MG63 (cell line): ENCODE measurements around the gene ZNF714. TPM values are rescaled to one million over a fixed set of nuclear protein-coding genes. Genes with fewer than 3 reads are reported as not detected.
"Not testable (repeated sequence)": the region's sequence is repeated elsewhere in the genome, so short reads cannot be mapped to it uniquely, and the experiment has no call there.

Experiments used
- DNase-seq: peaks from one replicate; pipeline ENCODE4 v3.0.0-alpha.2; 2020
- H3K27me3 ChIP-seq: fragments of 250-450 bp; sonication (Bioruptor Pico); 2 replicates; pipeline ENCODE4 v1.5.1; 2020; ENCODE audit warnings: mild to moderate bottlenecking, moderate library complexity
- H3K36me3 ChIP-seq: fragments of 250-450 bp; sonication (Bioruptor Pico); 2 replicates; pipeline ENCODE4 v1.5.1; 2020; ENCODE audit warnings: mild to moderate bottlenecking, moderate library complexity
- H3K4me3 ChIP-seq: fragments of 250-450 bp; sonication (Bioruptor Pico); 2 replicates; pipeline ENCODE4 v1.5.1; 2020; ENCODE audit warnings: mild to moderate bottlenecking, moderate library complexity
- H3K9me3 ChIP-seq: fragments of 250-450 bp; sonication (Bioruptor Pico); 2 replicates; pipeline ENCODE4 v1.5.1; 2020; ENCODE audit warnings: mild to moderate bottlenecking, moderate library complexity
- total RNA-seq: library from RNA; depleted of rRNA; stranded (reverse); fragments of >200 nt; shearing (Covaris generic); gene quantifications from 2 replicates; pipeline ENCODE4 v1.2.3, GENCODE V29; 2014; ENCODE audit warnings: low replicate concordance

ZNF714 gene
- total RNA-seq, 1 experiment from 2014 or later, result 7.0 TPM

- Histone ChIP-seq H3K4me3 (no peak overlapping the region), H3K27me3 (no peaks in the 10 kb centered on the region), H3K36me3 (peaks cover 4% of the 10 kb centered on the region; the same call in 1 of the 2 replicates), H3K9me3 (no peaks in the 10 kb centered on the region)
- no peak for DNase-seq
These were observed 44.1 kb downstream of the ZNF714 start for GRCh38 chr19:21126078-21126477.

DNA sequence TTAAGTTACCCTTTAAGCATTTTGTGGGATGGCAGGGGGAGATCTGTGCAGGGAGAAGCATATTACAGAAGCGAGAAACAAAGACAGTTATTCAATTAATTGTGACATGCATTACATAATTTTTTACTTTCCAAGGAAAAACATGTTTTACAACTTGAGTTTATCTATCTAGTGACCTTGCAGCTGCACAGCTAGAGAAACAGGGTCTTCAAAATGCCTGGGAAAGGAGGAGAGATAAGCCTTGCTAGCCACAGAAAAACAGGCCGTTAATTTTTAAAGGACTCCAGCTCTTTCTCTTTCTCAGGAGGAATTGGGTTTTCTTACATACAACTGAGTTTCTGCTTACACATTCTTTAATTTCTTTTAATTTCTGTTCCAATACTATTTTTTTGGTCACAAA, 45.0 kb downstream of the ZNF714 start:
- Histone ChIP-seq H3K36me3 (no peaks in the 10 kb centered on the region), H3K9me3 (no peaks in the 10 kb centered on the region), H3K27me3 (no peaks in the 10 kb centered on the region), H3K4me3 (no peak overlapping the region)
- DNase-seq, result no peak

DNA sequence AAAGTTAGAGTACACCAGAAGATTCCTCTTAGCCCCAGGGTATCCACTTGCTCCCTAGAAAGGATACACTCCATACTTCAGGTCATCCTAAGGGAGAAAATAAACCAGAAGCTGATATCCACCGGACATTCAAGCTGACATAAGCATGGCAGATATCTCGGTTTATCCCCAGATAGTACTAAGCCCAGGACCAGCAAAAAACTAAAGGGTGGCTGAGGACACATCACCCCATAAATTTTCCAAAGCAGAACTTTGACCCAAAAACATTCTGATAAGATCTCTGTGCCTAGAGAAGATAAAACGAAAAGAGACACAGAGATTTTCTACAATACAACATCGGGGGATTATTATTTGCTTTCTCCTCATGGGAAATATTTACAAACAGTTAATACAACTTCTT, 45.9 kb downstream of the ZNF714 start:
- Histone ChIP-seq H3K36me3 (no peaks in the 10 kb centered on the region), H3K4me3 (no peak overlapping the region), H3K27me3 (no peaks in the 10 kb centered on the region), H3K9me3 (no peaks in the 10 kb centered on the region)
- DNase-seq, result no peak

- Histone ChIP-seq H3K27me3 (no peaks in the 10 kb centered on the region), H3K36me3 (no peaks in the 10 kb centered on the region), H3K4me3 (no peak overlapping the region), H3K9me3 (no peaks in the 10 kb centered on the region)
- no peak for DNase-seq
These were observed 47.1 kb downstream of the ZNF714 start for GRCh38 chr19:21128901-21129698.

GRCh38 chr19:21130097-21130775, 48.2 kb downstream of the ZNF714 start:
- Histone ChIP-seq H3K4me3 (no peak overlapping the region), H3K9me3 (no peaks in the 10 kb centered on the region), H3K27me3 (no peaks in the 10 kb centered on the region), H3K36me3 (no peaks in the 10 kb centered on the region)
- no peak for DNase-seq

- no peaks in the 10 kb centered on the region for H3K9me3 ChIP-seq
These were observed 51.6 kb downstream of the ZNF714 start for GRCh38 chr19:21133633-21134032.

DNA sequence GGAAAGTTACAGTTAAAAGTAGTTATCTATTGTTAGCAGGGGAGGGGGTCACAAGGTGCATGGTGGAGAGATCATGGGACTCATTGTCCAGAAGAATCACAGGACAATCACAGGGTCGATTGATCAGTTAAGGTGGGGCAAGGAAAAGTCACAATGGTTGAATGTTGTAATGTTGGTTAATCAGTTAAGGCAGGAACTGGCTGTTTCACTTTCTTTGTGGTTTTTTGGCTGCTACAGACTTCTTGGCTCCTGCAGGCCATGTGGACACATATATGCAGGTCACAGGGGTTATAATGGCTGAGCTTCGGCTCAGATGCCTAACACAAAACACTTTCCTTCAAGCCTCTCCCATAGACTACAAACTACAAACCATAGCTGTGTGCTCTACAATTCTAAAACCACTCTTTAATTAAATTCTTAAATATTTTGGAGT, 52.9 kb downstream of the ZNF714 start:
- Histone ChIP-seq H3K9me3 (no peaks in the 10 kb centered on the region), H3K36me3 (no peaks in the 10 kb centered on the region), H3K4me3 (no peak overlapping the region), H3K27me3 (no peaks in the 10 kb centered on the region)
- DNase-seq, result no peak

More at GRCh38 chr19:21133633-21134032, 51.6 kb downstream of the ZNF714 start:
- Histone ChIP-seq H3K27me3 (no peaks in the 10 kb centered on the region), H3K4me3 (no peak overlapping the region), H3K36me3 (no peaks in the 10 kb centered on the region)
- DNase-seq, result no peak

- H3K36me3 ChIP-seq, result no peaks in the 10 kb centered on the region
- no peak for DNase-seq
- no peak overlapping the region for H3K4me3 ChIP-seq
- no peaks in the 10 kb centered on the region for H3K27me3 ChIP-seq
- H3K9me3 ChIP-seq, result no peaks in the 10 kb centered on the region
These were observed 53.4 kb downstream of the ZNF714 start for GRCh38 chr19:21135433-21135832.

- H3K36me3 ChIP-seq, result peaks cover 3% of the 10 kb centered on the region
- H3K9me3 ChIP-seq, result no peaks in the 10 kb centered on the region
- no peak for DNase-seq
- H3K27me3 ChIP-seq, result no peaks in the 10 kb centered on the region
- H3K4me3 ChIP-seq, result no peak overlapping the region
These were observed 56.1 kb downstream of the ZNF714 start for GRCh38 chr19:21138130-21138529.

GRCh38 chr19:21141006-21141405, 59.0 kb downstream of the ZNF714 start:
- H3K9me3 ChIP-seq, DNase-seq, H3K4me3 ChIP-seq, H3K27me3 ChIP-seq: not testable (repeated sequence)
- peaks cover 26% of the 10 kb centered on the region for H3K36me3 ChIP-seq

DNA sequence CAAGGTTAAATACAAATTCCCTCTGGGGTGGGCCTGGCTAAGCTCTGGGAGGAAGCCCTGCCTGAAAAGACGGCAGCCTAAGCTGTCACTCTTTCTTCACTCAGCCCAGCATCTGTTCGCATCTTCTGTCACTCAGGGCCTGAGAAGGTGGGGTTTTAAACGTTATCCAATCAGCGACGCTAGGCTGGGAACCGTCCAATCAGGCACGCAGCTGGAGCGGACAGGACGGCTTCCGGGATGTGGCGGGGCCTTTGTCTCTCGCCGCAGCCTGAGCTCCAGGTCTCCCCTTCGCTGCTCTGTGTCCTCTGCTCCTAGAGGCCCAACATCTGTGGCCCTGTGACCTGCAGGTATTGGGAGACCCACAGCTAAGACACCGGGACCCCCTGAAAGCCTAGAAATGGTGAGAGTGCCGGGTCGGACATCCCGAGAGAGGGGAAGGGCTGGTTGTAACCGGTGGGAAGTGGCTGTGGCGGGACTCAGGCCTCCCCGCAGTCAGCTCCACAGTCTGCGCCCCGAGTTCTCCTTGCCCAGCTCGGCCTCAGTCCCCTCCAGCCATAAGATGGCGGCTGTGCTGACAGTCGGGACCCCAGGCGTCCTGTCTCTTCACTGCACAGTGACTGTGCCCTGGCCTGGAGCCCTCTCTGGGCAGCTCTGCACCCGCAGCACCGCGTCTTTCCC, 59.9 kb downstream of the ZNF714 start, which contains the start of gene ZNF431:
Gene ZNF431, plus strand, starts transcription at position 254 of the 678 bp plus-strand sequence. Its CDS starts 144 bp downstream, at position 398.
- H3K9me3 ChIP-seq, result peaks cover 2% of the 10 kb centered on the region; the same call in 1 of the 2 replicates
- H3K4me3 ChIP-seq, result peak within 1 kb of the TSS; percentile 72
- H3K36me3 ChIP-seq, result peaks cover 30% of the 10 kb centered on the region
- DNase-seq, result peak; percentile 89
- H3K27me3 ChIP-seq, result no peaks in the 10 kb centered on the region

GRCh38 chr19:21143428-21143827, 61.4 kb downstream of the ZNF714 start:
- no peaks in the 10 kb centered on the region for H3K27me3 ChIP-seq
- peaks cover 2% of the 10 kb centered on the region; the same call in 1 of the 2 replicates for H3K9me3 ChIP-seq
- no peak for DNase-seq
- peaks cover 42% of the 10 kb centered on the region for H3K36me3 ChIP-seq
- no peak overlapping the region for H3K4me3 ChIP-seq

DNA sequence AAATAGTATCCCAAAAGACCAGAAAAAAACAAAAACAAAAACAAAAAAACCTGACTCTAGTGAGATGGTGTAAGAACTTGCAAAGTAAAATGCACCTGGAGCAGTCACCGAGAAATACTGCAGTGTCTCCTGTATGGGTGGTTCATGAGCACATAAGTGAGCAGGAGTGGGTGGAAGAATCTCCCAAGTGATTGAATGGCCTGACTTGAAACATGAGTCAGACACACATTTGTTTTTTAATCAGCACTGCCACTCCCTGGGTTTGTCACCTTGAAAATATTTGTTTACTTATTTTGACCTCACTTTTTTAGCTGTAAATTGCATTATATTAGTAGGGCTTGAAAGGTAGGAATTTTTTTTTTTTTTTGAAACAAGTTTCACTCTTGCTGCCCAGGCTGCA, 61.9 kb downstream of the ZNF714 start:
- Histone ChIP-seq H3K36me3 (peaks cover 47% of the 10 kb centered on the region), H3K27me3 (no peaks in the 10 kb centered on the region), H3K9me3 (peaks cover 2% of the 10 kb centered on the region; the same call in 1 of the 2 replicates), H3K4me3 (no peak overlapping the region)
- no peak for DNase-seq

- no peak for DNase-seq
- Histone ChIP-seq H3K4me3 (no peak overlapping the region), H3K36me3 (peaks cover 51% of the 10 kb centered on the region), H3K27me3 (no peaks in the 10 kb centered on the region), H3K9me3 (peaks cover 2% of the 10 kb centered on the region; the same call in 1 of the 2 replicates)
These were observed 65.5 kb downstream of the ZNF714 start for GRCh38 chr19:21147540-21147939.

DNA sequence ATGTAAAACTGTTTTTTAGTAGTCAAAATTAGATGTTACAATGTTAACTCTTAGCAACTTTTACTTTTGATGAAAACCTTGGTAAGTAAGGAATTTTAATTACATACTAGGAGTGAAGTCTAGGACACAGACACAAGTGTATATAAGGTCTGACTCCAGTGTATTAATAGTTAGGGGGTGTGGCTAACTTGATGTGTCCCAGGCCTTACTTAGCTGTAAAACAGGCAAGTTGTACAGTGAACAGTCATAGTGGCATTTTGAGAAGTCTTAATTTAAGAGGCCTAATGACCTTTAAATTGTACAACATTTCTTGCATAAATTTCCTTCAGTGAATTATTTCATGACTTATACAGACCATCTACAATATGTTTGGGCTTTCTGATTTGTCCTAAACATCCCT, 66.7 kb downstream of the ZNF714 start:
- no peak for DNase-seq
- Histone ChIP-seq H3K27me3 (no peaks in the 10 kb centered on the region), H3K36me3 (peaks cover 43% of the 10 kb centered on the region), H3K9me3 (peaks cover 2% of the 10 kb centered on the region; the same call in 1 of the 2 replicates), H3K4me3 (no peak overlapping the region)

- peaks cover 33% of the 10 kb centered on the region for H3K36me3 ChIP-seq
- no peak overlapping the region for H3K4me3 ChIP-seq
- no peaks in the 10 kb centered on the region for H3K27me3 ChIP-seq
- H3K9me3 ChIP-seq, result no peaks in the 10 kb centered on the region
- DNase-seq, result no peak
These were observed 67.9 kb downstream of the ZNF714 start for GRCh38 chr19:21149877-21150276.

GRCh38 chr19:21151460-21151859, 69.5 kb downstream of the ZNF714 start:
- no peak for DNase-seq
- no peaks in the 10 kb centered on the region for H3K9me3 ChIP-seq
- peaks cover 25% of the 10 kb centered on the region for H3K36me3 ChIP-seq
- no peak overlapping the region for H3K4me3 ChIP-seq
- H3K27me3 ChIP-seq, result no peaks in the 10 kb centered on the region
